Iris pigment epithelial cell (primary cell): ENCODE results near the gene FGF5.

Experiments used
- DNase-seq: peaks from one replicate; pipeline ENCODE4 v3.0.0-alpha.2; 2011; ENCODE audit warnings: low read depth

The FGF5 gene

GRCh38 chr4:80340036-80340435 lies 73.6 kb downstream of the FGF5 start:
- DNase-seq = peak; percentile 7
